ENCODE results near the gene UNC45B. TPM values are rescaled to one million over a fixed set of nuclear protein-coding genes. Genes with fewer than 3 reads are reported as not detected.

UNC45B gene
- not detected in 2 replicates for total RNA-seq (2014; rRNA removed; shearing (Covaris generic))

DNA sequence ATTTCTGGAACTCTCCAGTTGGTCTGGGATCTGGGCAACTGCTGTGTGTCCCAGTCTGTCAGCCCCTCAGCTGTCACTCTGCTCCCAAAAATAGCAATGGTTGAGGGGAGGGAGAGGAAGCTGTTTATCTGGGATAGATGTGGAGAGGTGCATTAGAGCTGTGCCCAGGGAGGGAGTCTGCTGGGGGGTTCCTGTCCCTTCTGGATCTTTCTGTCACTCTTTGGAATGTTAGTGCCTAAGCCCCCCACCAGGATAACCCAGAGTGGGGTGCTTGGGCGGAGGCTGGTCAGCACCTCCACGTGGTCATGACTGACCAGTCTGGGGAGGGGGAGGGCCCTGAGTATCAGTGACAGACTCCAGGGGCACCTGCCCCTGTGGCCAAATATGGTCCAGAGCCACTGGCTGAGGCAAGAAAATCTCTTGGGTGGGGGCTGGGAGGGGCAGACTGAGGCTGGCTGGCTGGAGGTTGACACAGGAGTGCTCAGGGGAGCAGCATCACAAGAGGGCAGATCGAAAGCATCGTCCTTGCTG is at the start of gene UNC45B:
TSS of gene UNC45B (plus strand) at position 443 of the 531 bp plus-strand sequence. CDS start 447 bp downstream, outside the sequence.

GRCh38 chr17:35119370-35120165 is 28.0 kb upstream of the UNC45B start, which contains the start of gene RAD51D:
Gene RAD51D (minus strand): TSS chr17:35119860. CDS start chr17:35119613, 247 bp downstream.

GRCh38 chr17:35121315-35121714 is 26.3 kb upstream of the UNC45B start, which contains the start of gene FNDC8:
Gene FNDC8 (plus strand): TSS chr17:35121615. CDS start chr17:35121694, 79 bp downstream.

DNA sequence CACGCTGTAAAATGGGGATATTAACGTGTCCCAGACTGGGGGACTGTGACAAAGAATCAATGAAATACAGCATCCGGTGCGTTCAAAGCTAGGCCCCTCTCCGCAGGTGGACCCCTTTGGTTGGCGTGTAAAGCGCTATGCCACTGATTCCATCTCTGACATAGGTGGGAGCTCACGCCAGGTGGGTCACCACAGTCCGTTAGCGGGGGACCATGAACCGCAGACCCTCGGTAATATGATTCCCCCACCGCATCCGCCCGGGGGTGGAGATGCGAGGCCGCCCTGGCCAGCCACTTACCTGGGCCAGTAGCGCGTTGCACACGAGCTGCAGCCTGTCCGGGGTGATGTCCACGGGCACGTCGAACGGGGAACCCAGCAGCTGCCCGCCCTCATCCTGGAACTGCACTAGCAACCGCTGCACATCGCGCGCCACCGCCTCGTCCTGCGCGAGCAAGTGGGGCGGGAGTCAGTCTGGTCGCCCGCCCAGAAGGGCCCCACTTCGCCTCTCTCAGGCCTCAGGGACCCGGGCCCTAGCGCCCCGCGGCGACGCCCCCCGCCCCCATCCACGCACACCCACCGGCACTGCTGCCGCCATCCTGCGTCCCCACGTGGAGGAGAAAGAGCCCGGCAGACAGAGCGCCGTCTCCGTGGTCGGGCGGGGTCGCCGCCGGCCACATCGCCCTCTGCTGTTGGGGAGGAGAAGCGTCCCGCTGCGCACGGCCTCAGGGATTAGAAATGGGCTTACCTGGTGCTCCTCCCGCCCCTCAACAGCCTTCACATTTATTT is 5.7 kb upstream of the UNC45B start, which contains the start of gene NLE1:
TSS of gene NLE1 (minus strand) at position 623 of the 786 bp plus-strand sequence. CDS start at position 595, 28 bp downstream.

DNA sequence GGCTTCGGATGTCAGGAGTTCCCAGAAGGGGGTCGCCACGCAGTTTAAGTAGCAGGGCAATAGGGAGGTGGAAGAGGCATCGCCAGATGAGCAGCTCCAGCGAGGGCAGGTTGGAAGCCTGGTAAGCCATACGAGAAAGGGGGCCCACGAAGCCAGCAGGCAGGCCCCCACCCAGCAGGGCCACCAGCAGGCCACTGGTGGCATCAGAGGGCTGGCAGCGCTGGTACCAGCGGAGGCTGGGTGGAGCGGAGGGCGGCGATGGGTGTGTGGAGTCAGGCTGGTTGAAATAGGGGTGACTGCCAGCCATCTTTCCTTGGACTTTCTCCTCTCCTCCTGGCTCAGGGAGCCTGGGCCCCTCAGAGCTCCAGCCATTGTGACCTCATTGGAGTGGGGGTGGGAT is 46.4 kb downstream of the UNC45B start, which contains the start of gene SLC35G3:
TSS of gene SLC35G3 (minus strand) at position 393 of the 400 bp plus-strand sequence. CDS start at position 307, 86 bp downstream.

Other genes with a start within 250 kb of the UNC45B start
- gene CCT6B, start 186.4 kb upstream of the UNC45B start, total RNA-seq (2014; rRNA removed; shearing (Covaris generic)): 0.15 and 3.0 TPM in 2 replicates
- gene ZNF830, start 186.3 kb upstream of the UNC45B start, total RNA-seq (2014; rRNA removed; shearing (Covaris generic)): 17.4 and 25.0 TPM in 2 replicates
- gene LIG3, start 167.3 kb upstream of the UNC45B start, total RNA-seq (2014; rRNA removed; shearing (Covaris generic)): 70.5 and 90.9 TPM in 2 replicates
- gene RFFL, start 84.1 kb upstream of the UNC45B start, total RNA-seq (2014; rRNA removed; shearing (Covaris generic)): 30.1 and 33.4 TPM in 2 replicates
- 9.2 and 11.6 TPM in 2 replicates for gene RAD51D, start 28.0 kb upstream of the UNC45B start, total RNA-seq (2014; rRNA removed; shearing (Covaris generic))
- gene FNDC8, start 26.2 kb upstream of the UNC45B start, total RNA-seq (2014; rRNA removed; shearing (Covaris generic)): not detected in 2 replicates
- 45.6 and 45.8 TPM in 2 replicates for gene NLE1, start 5.5 kb upstream of the UNC45B start, total RNA-seq (2014; rRNA removed; shearing (Covaris generic))
- gene SLC35G3, start 46.6 kb downstream of the UNC45B start, total RNA-seq (2014; rRNA removed; shearing (Covaris generic)): not detected in 2 replicates
- 35.4 and 42.7 TPM in 2 replicates for gene SLFN5, start 95.3 kb downstream of the UNC45B start, total RNA-seq (2014; rRNA removed; shearing (Covaris generic))
- gene SLFN11, start 225.8 kb downstream of the UNC45B start, total RNA-seq (2014; rRNA removed; shearing (Covaris generic)): 31.5 and 34.9 TPM in 2 replicates